Cerebellar nuclear complex (tissue), 1 donor: ENCODE measurements around the gene NAALADL2.
"Not testable (repeated sequence)": the region's sequence is repeated elsewhere in the genome, so short reads cannot be mapped to it uniquely, and the experiment has no call there.

Source experiments
- DNase-seq, 2 experiments: peaks; one replicate each; lab custom pipeline; 2025; lab: John Stamatoyannopoulos, UW

The NAALADL2 gene

GRCh38 chr3:175129571-175129970, 270.4 kb downstream of the NAALADL2 start:
- no peak for DNase-seq

DNA sequence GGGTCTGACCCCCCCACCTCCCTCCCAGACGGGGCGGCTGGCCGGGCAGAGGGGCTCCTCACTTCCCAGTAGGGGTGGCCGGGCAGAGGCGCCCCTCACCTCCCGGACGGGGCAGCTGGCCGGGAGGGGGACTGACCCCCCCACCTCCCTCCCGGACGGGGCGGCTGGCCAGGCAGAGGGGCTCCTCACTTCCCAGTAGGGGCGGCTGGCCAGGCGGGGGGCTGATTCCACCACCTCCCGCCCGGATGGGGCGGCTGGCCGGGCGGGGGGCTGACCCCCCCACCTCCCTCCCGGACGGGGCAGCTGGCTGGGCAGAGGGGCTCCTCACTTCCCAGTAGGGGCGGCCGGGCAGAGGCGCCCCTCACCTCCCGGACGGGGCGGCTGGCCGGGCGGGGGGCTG, 272.7 kb downstream of the NAALADL2 start:
- DNase-seq: not testable (repeated sequence)

- not testable (repeated sequence) for DNase-seq
These were observed 273.6 kb downstream of the NAALADL2 start for GRCh38 chr3:175132706-175133105.

DNA sequence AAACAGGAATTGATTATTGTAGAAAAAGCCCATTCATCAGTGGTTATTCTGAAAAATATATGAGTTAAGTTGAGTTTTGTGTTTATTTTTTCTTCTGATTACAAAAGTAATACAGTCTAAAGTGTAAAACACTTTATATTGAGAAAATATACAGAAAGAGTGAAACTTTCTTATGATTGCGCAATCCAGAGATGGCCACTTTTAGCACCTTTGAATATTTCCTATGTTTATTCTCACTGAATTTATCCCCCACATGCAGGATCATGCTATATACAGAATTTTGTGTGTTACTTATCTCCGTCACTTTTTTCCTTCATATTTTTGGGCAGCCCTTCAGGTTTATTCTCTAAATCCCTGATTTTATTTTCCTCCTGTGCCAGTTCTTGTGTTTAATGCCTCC, 285.2 kb downstream of the NAALADL2 start:
- no peak for DNase-seq

DNA sequence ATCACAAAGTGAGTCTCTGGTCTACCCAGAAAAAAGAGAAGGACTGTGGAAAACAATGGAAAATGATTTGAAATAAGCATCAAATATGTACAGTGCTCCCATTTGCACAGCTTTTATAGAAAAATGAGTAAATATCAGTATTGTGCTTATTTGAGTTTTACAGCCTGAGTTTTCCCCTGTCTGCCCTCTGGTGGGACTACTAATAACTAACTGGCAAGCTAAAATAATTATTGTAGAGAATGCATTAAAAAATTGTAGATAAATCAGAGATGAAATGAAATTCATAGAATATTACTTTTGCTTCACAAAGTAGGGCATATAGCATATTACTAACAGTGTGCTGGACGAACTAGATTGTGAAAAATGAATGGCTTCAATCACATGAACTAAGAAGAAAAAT, 287.1 kb downstream of the NAALADL2 start:
- no peak for DNase-seq

DNA sequence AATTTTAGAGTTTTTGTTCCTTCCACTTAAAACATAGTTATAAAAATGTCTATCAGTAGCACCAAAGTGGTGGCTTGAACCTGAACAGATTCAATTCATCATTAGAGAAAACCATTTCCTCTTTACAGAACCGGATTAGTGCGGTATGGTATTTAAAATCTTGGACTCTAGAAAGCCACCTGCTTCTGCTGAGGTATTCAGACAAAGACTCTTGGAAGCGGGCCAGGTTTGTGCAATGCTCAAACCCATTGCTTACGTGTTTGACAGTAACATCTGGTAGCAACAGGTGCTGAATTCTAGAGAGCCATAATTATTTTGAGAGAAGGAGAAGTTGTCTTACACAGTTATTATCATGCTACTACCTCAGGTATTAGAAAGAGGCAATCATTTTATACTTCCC, 290.5 kb downstream of the NAALADL2 start:
- no peak for DNase-seq

GRCh38 chr3:175150812-175151401, 291.8 kb downstream of the NAALADL2 start:
- DNase-seq: no peak

- DNase-seq: no peak
These were observed 294.5 kb downstream of the NAALADL2 start for GRCh38 chr3:175153595-175153994.

- no peak for DNase-seq
These were observed 296.0 kb downstream of the NAALADL2 start for GRCh38 chr3:175155172-175155571.

- DNase-seq: no peak
These were observed 300.1 kb downstream of the NAALADL2 start for GRCh38 chr3:175159202-175159601.

- DNase-seq: no peak
These were observed 302.2 kb downstream of the NAALADL2 start for GRCh38 chr3:175161291-175161690.

GRCh38 chr3:175163686-175164085, 304.6 kb downstream of the NAALADL2 start:
- DNase-seq: no peak

- not testable (repeated sequence) for DNase-seq
These were observed 314.0 kb downstream of the NAALADL2 start for GRCh38 chr3:175173117-175173516.

DNA sequence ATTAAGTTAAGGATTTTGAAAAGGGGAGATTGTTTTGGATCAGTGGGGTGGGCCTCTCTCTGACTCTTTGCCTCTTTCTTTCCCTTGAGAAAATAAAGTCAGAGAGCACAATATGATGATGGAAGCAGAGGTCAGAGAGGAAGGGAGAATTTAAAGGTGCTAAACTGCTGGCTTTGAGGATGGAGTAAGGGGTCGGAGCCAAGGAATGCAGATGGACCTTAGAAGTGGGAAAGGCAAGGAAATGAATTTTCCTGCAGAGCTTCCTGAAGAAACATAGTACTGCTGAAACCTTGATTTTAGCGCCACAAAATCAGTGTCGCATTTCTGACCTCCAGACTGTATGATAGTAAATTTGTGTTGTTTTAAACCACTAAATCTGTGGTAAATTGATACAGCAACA, 317.4 kb downstream of the NAALADL2 start:
- no peak for DNase-seq

- DNase-seq: no peak
These were observed 319.9 kb downstream of the NAALADL2 start for GRCh38 chr3:175179055-175179454.

DNA sequence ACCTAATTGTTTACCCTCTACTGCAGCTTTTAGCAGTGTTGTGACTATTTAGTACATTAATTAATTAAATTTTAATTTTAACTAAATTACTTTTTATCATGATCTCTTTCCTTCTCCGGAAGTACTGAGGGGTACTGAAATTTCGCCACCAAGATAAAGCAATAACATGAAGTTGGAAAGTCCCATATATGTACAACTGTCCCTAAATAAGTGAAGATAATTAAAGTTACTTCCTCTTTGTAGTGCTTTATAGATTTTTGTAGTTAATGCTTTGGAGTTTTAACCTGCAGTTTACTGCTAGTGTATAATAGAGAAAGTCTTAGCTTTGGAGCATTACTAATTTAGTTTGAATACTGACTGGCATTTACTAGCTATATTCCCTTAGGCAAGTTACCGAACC, 325.3 kb downstream of the NAALADL2 start:
- no peak for DNase-seq

GRCh38 chr3:175185903-175186302, 326.8 kb downstream of the NAALADL2 start:
- DNase-seq: no peak

GRCh38 chr3:175186511-175186910, 327.4 kb downstream of the NAALADL2 start:
- DNase-seq: no peak

DNA sequence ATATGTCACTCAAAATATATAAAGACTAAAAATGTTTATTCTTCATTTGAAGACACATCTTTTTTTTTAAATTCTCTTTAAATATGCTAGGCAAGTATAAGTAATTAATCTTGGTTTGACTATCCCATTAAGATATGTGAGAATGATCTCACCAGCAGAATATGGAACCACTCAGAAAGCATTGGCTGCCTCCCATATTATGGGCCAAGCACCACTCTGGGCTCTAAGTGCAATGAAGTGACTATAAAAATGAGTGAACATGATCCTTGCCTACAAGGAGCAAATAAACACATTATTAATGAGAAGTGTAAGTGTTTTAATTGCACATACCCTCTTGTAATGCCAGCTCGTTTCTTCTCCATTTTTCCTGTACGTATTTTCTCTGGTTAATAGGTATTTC, 328.5 kb downstream of the NAALADL2 start:
- no peak for DNase-seq

DNA sequence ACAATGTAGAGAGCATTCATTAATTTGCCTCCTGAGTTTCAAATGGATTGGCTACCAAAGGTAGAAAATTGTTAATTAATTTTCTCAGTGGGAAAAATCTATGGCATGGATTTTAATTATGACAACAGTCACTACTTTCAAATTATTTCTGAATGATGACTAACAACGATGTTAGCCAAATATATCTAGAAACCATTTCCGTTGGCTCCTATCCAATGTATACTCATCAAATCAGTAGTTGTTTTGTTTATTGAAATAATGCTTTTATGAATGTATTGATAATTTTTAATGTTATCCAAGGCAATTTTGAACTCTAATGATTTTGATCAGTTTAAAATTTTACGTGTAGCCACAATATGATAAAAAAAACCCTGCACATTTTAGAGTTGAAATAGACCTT, 333.4 kb downstream of the NAALADL2 start:
- no peak for DNase-seq

GRCh38 chr3:175193815-175194518, 334.8 kb downstream of the NAALADL2 start:
- no peak for DNase-seq

GRCh38 chr3:175198991-175199783, 340.1 kb downstream of the NAALADL2 start:
- no peak for DNase-seq

- DNase-seq: no peak
These were observed 340.8 kb downstream of the NAALADL2 start for GRCh38 chr3:175199961-175200360.
